NCI-H69 (cell line): Measurements from ENCODE around the gene DNAJC12.
"Not testable (repeated sequence)": the region's sequence is repeated elsewhere in the genome, so short reads cannot be mapped to it uniquely, and the experiment has no call there.

ENCODE experiments used
- DNase-seq: peaks from one replicate; lab custom pipeline; 2025; lab: John Stamatoyannopoulos, UW

Gene DNAJC12

DNA sequence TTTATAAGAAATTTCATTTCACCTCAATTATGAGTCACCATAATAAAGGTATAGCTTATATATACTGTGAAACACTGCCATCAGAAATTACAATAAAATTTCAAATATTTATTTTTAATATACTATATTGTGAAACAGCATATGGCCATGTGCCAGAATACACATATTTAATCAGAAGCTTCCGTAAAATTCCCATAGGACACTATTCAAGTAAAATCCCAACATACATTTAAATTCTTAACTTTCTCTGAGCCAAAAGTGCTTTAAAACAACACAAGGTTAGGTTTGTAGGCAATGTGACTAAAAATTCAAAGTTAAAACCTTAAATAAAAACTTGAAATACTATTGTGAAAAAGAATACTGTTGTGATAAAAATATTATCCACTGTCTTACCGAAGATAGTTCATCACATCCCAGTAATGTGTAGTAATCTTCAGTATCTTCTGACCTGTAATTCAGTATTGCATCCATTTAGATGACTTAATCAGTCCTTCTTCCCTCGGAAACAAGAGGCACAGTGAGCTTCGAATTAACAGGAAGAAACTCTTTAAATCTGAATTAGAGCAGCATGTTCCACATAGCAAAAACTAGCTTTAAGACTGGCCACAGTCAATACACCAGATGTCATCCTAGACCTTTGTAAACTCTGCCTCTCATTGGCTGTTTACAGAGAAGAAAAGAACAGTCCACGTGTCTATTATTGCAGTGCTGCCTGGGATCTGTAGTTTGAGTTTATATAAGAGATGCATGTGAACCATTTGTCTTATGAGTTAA, at the start of gene DNAJC12:
DNAJC12 (minus strand) TSS at position 648 of the 774 bp plus-strand sequence; CDS start at position 471, 177 bp downstream.
- DNase-seq: peak; percentile 88

- peak; percentile 79 for DNase-seq
These were observed 47.1 kb upstream of the DNAJC12 start for GRCh38 chr10:67884842-67885670.

DNA sequence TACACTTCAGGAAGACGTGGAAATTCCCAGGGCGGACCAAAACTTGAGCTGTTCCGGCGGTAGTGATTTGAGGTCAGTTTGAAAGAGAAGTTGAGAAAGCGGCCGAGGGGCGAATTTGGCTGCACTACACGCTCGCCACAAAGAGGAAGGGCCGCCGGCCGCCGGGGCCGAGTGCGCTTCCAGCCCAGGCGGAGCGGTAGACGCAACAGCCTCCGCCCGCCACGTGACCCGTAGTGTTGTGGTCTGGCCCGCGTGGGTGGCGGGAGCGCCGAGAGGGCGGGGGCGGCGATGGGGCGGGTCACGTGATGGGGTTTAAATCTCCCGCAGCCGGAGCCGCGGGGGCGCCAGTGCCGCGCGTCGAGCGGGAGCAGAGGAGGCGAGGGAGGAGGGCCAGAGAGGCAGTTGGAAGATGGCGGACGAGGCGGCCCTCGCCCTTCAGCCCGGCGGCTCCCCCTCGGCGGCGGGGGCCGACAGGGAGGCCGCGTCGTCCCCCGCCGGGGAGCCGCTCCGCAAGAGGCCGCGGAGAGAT, 46.4 kb upstream of the DNAJC12 start, which contains the start of gene SIRT1:
SIRT1 (plus strand) TSS at position 344 of the 529 bp plus-strand sequence; CDS start at position 410, 66 bp downstream.
- DNase-seq: peak; percentile 94

DNA sequence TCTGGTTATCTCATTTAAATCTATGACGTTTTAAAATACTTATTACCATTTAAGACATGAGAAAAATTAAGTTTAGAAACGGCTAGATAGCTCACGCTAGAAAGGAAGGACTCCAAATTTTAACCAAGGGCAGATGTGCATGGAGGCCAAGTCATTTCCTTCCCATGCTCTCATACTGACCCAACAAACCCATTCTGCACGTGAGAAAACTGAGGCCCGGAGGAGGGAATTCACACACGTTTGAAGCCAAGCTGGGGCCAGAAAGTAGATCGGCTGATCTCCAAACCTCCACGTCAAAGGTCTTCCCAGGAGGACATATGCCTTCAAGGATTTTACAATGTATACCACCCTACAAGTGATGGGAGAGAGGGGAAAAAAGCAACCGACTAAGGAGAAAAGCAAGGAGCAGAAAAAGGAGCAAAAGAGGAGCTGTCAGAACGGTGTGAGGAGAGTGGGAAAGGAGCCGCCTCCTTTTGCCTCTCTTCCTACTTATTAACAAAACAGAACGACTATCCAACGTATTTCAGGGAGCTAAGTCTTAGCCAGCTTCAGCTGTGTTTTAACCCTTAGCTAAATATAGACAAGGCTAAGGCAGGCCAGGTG, 45.8 kb upstream of the DNAJC12 start:
- DNase-seq: no peak

DNA sequence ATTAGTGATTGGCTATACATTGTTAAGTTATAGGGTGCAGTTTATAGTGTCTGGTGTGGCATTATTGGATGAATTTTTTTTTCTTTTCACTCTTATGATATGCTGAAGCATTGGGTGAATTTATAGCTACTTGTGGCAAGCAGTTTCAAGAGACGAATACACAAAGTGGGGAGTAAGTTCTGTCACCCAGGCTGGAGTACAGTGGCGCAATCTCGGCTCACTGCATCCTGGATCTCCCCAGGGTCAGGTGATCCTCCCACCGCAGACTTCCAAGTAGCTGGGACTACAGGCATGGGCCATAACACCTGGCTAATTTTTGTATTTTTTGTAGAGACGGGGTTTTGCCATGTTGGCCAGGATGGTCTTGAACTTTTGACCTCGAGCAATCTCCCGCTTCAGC, 40.1 kb upstream of the DNAJC12 start:
- no peak for DNase-seq

- DNase-seq: not testable (repeated sequence)
These were observed 39.4 kb upstream of the DNAJC12 start for GRCh38 chr10:67877421-67877820.

DNA sequence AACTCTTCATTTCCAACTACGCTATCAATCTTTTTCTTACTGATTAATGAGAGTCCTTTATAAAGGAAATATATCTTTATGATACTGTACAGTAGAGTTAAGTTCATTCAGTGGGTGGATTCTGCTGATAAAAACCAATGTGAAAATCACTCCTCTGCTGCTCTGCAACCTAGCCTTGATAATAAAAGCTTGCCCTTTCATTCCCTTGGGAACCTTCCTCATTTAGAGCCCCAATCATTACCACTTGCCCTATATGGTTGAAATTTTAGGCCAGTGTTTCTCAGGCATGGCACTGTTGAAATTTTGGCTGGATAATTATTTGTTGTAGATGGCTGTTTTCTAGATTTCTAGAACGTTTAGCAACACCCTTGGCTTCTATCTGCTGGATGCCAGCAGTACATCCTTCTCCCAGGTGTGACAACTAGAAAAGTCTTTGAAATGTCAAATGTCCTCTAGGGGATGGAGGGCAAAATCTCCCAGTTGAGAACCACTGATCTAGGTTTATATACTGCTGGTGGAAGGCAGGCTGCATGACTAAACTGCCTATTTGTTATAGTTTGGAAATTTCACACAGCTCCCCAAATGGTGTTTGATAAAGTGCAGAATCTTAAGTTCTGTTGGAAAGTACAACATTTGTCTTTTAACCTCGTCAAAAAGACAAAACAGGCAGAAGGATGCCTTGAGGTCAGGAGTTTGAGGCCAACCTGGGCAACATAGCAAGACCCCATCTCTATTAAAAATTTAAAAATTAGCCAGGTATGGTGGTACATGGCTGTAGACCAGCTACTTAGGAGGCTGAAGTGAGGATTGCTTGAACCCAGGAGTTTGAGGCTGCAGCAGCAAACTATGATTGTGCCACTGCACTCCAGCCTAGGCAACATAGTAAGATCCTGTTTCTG, 37.6 kb upstream of the DNAJC12 start:
- peak; percentile 0 for DNase-seq

GRCh38 chr10:67869996-67870395, 32.0 kb upstream of the DNAJC12 start:
- DNase-seq: no peak

DNA sequence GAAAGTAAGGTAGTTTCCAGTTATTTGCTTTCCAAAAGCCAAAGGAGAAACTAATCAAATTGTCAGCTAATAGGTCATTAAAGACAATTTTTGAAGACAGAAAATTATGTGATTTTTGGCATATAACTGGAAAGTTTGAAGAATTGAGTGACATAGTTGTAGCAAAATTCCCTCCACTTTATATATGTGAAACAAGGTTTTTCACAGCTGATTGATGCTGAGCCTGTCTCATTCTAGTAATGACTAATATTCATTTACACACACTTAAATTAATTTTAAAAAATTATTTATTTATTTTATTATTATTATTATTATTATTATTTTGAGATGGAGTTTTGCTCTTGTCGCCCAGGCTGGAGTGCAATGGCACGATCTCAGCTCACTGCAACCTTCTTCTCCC, 30.1 kb upstream of the DNAJC12 start:
- no peak for DNase-seq

- no peak for DNase-seq
These were observed 26.8 kb upstream of the DNAJC12 start for GRCh38 chr10:67864607-67865371.

- peak; percentile 27 for DNase-seq
These were observed 25.1 kb upstream of the DNAJC12 start for GRCh38 chr10:67863094-67863493.

- DNase-seq: peak; percentile 27
These were observed 23.9 kb upstream of the DNAJC12 start for GRCh38 chr10:67861750-67862432.

DNA sequence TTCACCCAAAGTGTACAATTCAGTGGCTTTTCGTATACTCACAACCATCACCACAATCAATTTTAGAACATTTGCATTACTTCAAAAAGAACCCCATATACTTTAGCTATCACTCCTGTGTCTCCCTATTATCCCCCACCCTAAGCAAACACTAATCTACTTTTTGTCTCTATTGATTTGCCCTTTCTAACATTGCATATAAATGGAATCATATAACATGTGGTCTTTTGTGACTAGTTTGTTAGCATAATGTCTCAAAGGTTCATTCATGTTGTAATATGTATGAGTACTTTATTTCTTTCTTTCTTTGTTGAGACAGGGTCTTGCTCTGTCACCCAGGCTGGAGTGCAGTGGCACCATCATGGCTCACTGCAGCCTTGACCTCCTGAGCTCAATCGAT, 21.0 kb upstream of the DNAJC12 start:
- DNase-seq: no peak

- DNase-seq: no peak
These were observed 15.5 kb upstream of the DNAJC12 start for GRCh38 chr10:67853512-67853911.

DNA sequence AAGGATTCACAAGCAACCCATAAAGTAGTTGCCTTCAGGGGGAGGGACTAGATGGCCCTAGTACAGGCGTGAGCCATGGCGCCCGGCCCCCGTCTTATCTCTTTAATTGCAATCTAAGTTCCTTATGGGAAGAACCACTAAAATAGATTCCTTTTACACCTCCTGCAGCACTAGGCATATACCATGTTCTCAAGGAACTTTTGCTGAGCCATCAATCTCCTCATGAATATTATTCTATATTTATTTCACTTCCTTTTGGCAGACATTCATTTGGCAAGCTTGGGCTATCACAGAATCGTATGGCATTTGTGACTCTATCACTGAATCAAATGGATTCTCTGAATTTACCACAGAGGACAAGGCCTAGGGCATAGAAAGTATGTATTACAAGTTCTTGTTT, 14.8 kb upstream of the DNAJC12 start:
- DNase-seq: no peak

GRCh38 chr10:67851186-67851585, 13.2 kb upstream of the DNAJC12 start:
- no peak for DNase-seq

DNA sequence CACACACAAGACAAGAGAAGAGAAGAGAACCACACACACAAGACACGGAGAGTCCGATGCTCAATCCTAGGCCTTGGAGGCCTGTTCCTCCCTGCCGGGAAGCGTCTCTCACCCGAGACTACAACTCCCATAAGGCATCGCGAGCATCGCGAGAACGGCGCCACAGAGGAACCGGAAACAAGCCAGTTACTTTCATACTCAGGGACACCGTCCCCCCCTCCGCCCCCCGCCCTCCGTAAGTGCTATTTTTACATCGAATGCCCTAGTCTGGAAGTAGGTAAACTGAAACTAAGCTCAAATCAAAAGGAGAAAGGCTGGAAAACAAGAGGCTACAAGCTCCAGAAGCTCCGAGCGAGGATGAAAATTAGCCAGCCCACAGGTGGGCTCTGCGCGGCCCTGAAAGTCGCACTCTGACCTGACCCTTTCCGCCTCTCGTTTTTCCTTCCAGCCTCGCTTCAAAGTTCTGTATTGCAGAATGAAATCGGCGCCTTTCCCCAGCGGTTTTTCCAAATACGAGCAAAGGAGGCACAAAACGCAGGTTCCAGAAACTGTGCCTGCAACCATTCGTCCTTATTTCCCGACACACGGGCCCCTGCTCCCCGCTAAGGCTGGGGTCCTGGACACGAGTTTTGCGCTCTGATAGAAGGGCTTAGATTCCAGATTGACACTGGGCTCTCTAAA, 11.5 kb upstream of the DNAJC12 start:
- DNase-seq: peak; percentile 89

DNA sequence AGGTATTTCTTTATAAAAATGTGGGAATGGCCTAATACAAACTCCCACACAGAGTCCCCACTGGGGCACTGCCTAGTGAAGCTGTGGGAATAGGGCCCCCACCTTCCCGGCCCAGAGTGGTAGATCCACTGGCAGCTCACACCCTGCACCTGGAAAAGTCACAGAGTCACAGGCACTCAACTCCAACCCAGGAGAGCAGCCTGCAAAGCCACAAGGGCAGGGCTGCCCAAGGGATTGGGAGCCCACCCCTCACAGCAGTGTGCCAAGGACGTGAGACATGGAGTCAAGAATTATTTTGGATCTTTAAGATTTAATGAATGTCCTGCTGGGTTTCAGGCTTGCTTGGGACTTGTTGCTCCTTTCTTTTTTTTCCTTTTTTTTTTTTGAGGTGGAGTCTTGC, 5.3 kb upstream of the DNAJC12 start:
- DNase-seq: no peak

GRCh38 chr10:67841737-67842136, 3.7 kb upstream of the DNAJC12 start:
- DNase-seq: no peak
